Hair follicular keratinocyte (primary cell): ENCODE results near the gene GAB4. TPM values are rescaled to one million over a fixed set of nuclear protein-coding genes. Genes with fewer than 3 reads are reported as not detected.

Source experiments
- total RNA-seq: library from RNA; depleted of rRNA; stranded (reverse); fragments of >200 nt; gene quantifications from 2 replicates; pipeline ENCODE4 v1.2.3, GENCODE V29; 2015

Gene GAB4
- total RNA-seq = not detected in 2 replicates

GRCh38 chr22:17007852-17008731 is at the start of gene GAB4:
TSS of gene GAB4 (minus strand) at chr22:17008222. CDS start at chr22:17008114, 108 bp downstream.

Other genes starting within 250 kb of the GAB4 start
- not detected in 2 replicates for gene XKR3, start 182.8 kb downstream of the GAB4 start, total RNA-seq
- gene IL17RA, start 76.8 kb upstream of the GAB4 start, total RNA-seq = 7.8 and 10.1 TPM in 2 replicates
- gene TMEM121B, start 113.1 kb upstream of the GAB4 start, total RNA-seq = 0.16 TPM in 1 of 2 replicates, not detected in the other
- gene HDHD5, start 151.1 kb upstream of the GAB4 start, total RNA-seq = 50.8 and 67.6 TPM in 2 replicates
- gene ADA2, start 211.2 kb upstream of the GAB4 start, total RNA-seq = 0.53 and 7.0 TPM in 2 replicates